GM12892 (cell line): Measurements from ENCODE around the gene DLG2.

Source experiments
- POLR2A ChIP-seq: IDR thresholded peaks from 2 replicates; pipeline ENCODE4 v1.6.1; 2011; ENCODE audit warnings: low read depth, low read length, control low read depth
- POLR2AphosphoS5 ChIP-seq: IDR thresholded peaks from 2 replicates; pipeline ENCODE4 v1.6.1; 2011; ENCODE audit warnings: low read depth, low read length, control low read depth
- TAF1 ChIP-seq: IDR thresholded peaks from 2 replicates; pipeline ENCODE4 v1.6.1; 2011; ENCODE audit warnings: low read depth, mild to moderate bottlenecking, control low read depth, low read length, borderline replicate concordance

DNA sequence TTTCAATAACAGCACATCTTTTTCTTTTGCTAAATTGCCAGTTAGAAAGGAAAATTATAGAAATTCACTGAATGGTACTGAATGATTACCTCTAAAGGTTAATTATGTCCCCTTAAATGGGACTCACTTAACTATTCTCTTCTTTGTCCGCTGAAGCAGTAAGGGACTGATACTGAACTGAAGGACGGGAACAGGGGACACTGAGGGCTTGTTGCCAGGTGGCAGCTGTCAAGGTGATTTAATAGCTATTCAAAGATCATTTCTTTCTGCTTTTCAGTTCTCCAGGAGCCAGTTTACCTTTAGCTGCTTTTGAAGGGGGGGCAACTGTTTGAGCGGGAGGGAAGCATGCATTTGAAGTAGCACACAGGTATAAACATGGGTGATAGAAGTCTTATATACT lies 2015.5 kb downstream of the DLG2 start:
- TF ChIP-seq POLR2AphosphoS5 (no peak), POLR2A (no peak), TAF1 (no peak)
